ENCODE results near the gene LRP5. TPM values are rescaled to one million over a fixed set of nuclear protein-coding genes. Genes with fewer than 3 reads are reported as not detected.
"Not testable (repeated sequence)": the region's sequence is repeated elsewhere in the genome, so short reads cannot be mapped to it uniquely, and the experiment has no call there.

The LRP5 gene
- total RNA-seq, 4 donors from 2014 or later: 32.6 to 68.9 (median 42.5) TPM

- Histone ChIP-seq H3K4me1 (peaks cover 0 to 95% (median 38%) of the 10 kb centered on the region in 3 donors), H3K27me3 (no peaks in the 10 kb centered on the region), H3K9me3 (no peaks in the 10 kb centered on the region), H3K4me3 (peak overlapping the region in 1 of 2 donors; percentile 12), H3K36me3 (no peaks in the 10 kb centered on the region), H3K27ac (peak overlapping the region; percentile 54 to 86 (median 84))
- ATAC-seq: peak; percentile 19
- no peak for TF ChIP-seq EP300 (IDR thresholded peaks at IDR 0.05)
- TF ChIP-seq CTCF (IDR thresholded peaks at IDR 0.05): no peak
- TF ChIP-seq POLR2AphosphoS5 (IDR thresholded peaks at IDR 0.05): no peak
- no peak for TF ChIP-seq POLR2A (IDR thresholded peaks at IDR 0.05)
- WGBS, 2 donors (ENCODE audit: low coverage in 1 of 2): 50% methylated on average over 2 of the region's 13 CpGs; no CpG with 5 or more reads in 1 of the 2 donors
Observed at GRCh38 chr11:68342459-68343158, 30.2 kb downstream of the LRP5 start.

- peak; percentile 20 for ATAC-seq
- peaks cover 0 to 8% of the 10 kb centered on the region in 2 donors for H3K36me3 ChIP-seq
- no peak overlapping the region for H3K4me3 ChIP-seq
- peaks cover 0 to 91% (median 29%) of the 10 kb centered on the region in 3 donors for H3K4me1 ChIP-seq
- H3K27ac ChIP-seq: peak overlapping the region in 3 of 4 donors; percentile 82 to 86 (median 85)
- no peaks in the 10 kb centered on the region for H3K9me3 ChIP-seq
- WGBS, 2 donors (ENCODE audit: low coverage in 1 of 2): no CpG with 5 or more reads among the region's 14 CpGs
- no peak for TF ChIP-seq POLR2A (IDR thresholded peaks at IDR 0.05)
- TF ChIP-seq POLR2AphosphoS5 (IDR thresholded peaks at IDR 0.05): no peak
- TF ChIP-seq CTCF (IDR thresholded peaks at IDR 0.05): no peak
- TF ChIP-seq EP300 (IDR thresholded peaks at IDR 0.05): no peak
- no peaks in the 10 kb centered on the region for H3K27me3 ChIP-seq
Observed at GRCh38 chr11:68343761-68344256, 31.4 kb downstream of the LRP5 start.

- peaks cover 0 to 91% (median 29%) of the 10 kb centered on the region in 3 donors for H3K4me1 ChIP-seq
Observed at GRCh38 chr11:68344821-68345220, 32.4 kb downstream of the LRP5 start.

GRCh38 chr11:68345776-68346461, 33.5 kb downstream of the LRP5 start:
- no peaks in the 10 kb centered on the region for H3K27me3 ChIP-seq
- H3K4me1 ChIP-seq: peaks cover 0 to 91% (median 37%) of the 10 kb centered on the region in 3 donors
- H3K4me3 ChIP-seq: no peak overlapping the region
- 57 to 77% methylated on average over 3 to 6 of the region's 11 CpGs for WGBS, 2 donors (ENCODE audit: low coverage in 1 of 2)
- no peak for TF ChIP-seq CTCF (IDR thresholded peaks at IDR 0.05)
- H3K27ac ChIP-seq: peak overlapping the region in 3 of 4 donors; percentile 48 to 86 (median 68)
- H3K36me3 ChIP-seq: peaks cover 0 to 8% of the 10 kb centered on the region in 2 donors
- ATAC-seq: peak; percentile 22
- no peaks in the 10 kb centered on the region for H3K9me3 ChIP-seq

More at GRCh38 chr11:68344821-68345220, 32.4 kb downstream of the LRP5 start:
- not testable (repeated sequence) for ATAC-seq, H3K27me3 ChIP-seq, H3K36me3 ChIP-seq, H3K4me3 ChIP-seq, H3K9me3 ChIP-seq
- 92 to 100% methylated on average over 2 of the region's 7 CpGs for WGBS, 2 donors (ENCODE audit: low coverage in 1 of 2)
- peak overlapping the region in 3 of 4 donors; percentile 4 to 86 (median 19) for H3K27ac ChIP-seq

- H3K36me3 ChIP-seq: peaks cover 0 to 8% of the 10 kb centered on the region in 2 donors
- peaks cover 0 to 91% (median 42%) of the 10 kb centered on the region in 3 donors for H3K4me1 ChIP-seq
- H3K9me3 ChIP-seq: no peaks in the 10 kb centered on the region
- H3K4me3 ChIP-seq: no peak overlapping the region
- H3K27ac ChIP-seq: peak overlapping the region in 3 of 4 donors; percentile 48 to 86 (median 68)
- H3K27me3 ChIP-seq: no peaks in the 10 kb centered on the region
- ATAC-seq: no peak
- no CpG with 5 or more reads among the region's 2 CpGs for WGBS, 2 donors (ENCODE audit: low coverage in 1 of 2)
- TF ChIP-seq POLR2A (IDR thresholded peaks at IDR 0.05) (no peak), CTCF (IDR thresholded peaks at IDR 0.05) (no peak), POLR2AphosphoS5 (IDR thresholded peaks at IDR 0.05) (no peak), EP300 (IDR thresholded peaks at IDR 0.05) (no peak)
Observed at GRCh38 chr11:68346462-68346790, 34.0 kb downstream of the LRP5 start.

All from gastroesophageal sphincter (tissue), 4 donors.